ENCODE measurements around the gene PHKA1.
A peak's percentile ranks its signal among the peaks of the same experiment; 100 is the strongest.
"Not testable (repeated sequence)": the region's sequence is repeated elsewhere in the genome, so short reads cannot be mapped to it uniquely, and the experiment has no call there.

Gene PHKA1

GRCh38 chrX:72663737-72664136 lies 50.4 kb downstream of the PHKA1 start:
- no peak for DNase-seq

- no peak for DNase-seq
These were observed 51.9 kb downstream of the PHKA1 start for GRCh38 chrX:72662020-72662747.

- DNase-seq, result no peak
These were observed 54.4 kb downstream of the PHKA1 start for GRCh38 chrX:72659723-72660122.

- DNase-seq, result no peak
These were observed 62.0 kb downstream of the PHKA1 start for GRCh38 chrX:72652082-72652481.

- no peak for DNase-seq
These were observed 69.2 kb downstream of the PHKA1 start for GRCh38 chrX:72644946-72645345.

GRCh38 chrX:72641611-72642010 lies 72.5 kb downstream of the PHKA1 start:
- no peak for DNase-seq

GRCh38 chrX:72635930-72636329 lies 78.2 kb downstream of the PHKA1 start:
- DNase-seq, result no peak

- DNase-seq, result no peak
These were observed 79.8 kb downstream of the PHKA1 start for GRCh38 chrX:72634331-72634730.

- no peak for DNase-seq
These were observed 83.9 kb downstream of the PHKA1 start for GRCh38 chrX:72630185-72630584.

- no peak for DNase-seq
These were observed 89.9 kb downstream of the PHKA1 start for GRCh38 chrX:72624194-72624593.

GRCh38 chrX:72621625-72622485 lies 92.3 kb downstream of the PHKA1 start:
- no peak for DNase-seq

- no peak for DNase-seq
These were observed 92.9 kb downstream of the PHKA1 start for GRCh38 chrX:72621163-72621562.

GRCh38 chrX:72620550-72621145 lies 93.5 kb downstream of the PHKA1 start:
- DNase-seq, result no peak

GRCh38 chrX:72609313-72609712 lies 104.8 kb downstream of the PHKA1 start:
- no peak for DNase-seq

- DNase-seq, result no peak
These were observed 109.4 kb downstream of the PHKA1 start for GRCh38 chrX:72604705-72605104.

GRCh38 chrX:72604112-72604511 lies 110.0 kb downstream of the PHKA1 start:
- DNase-seq, result no peak

- DNase-seq, result not testable (repeated sequence)
These were observed 123.1 kb downstream of the PHKA1 start for GRCh38 chrX:72591038-72591437.

- DNase-seq, result no peak
These were observed 129.9 kb downstream of the PHKA1 start for GRCh38 chrX:72584163-72584562.

- DNase-seq, result no peak
These were observed 137.8 kb downstream of the PHKA1 start for GRCh38 chrX:72576141-72576894.

GRCh38 chrX:72573158-72573511 lies 141.0 kb downstream of the PHKA1 start:
- no peak for DNase-seq

- DNase-seq, result peak; percentile 38 to 52
These were observed 141.6 kb downstream of the PHKA1 start, which contains the start of gene HDAC8 for GRCh38 chrX:72572248-72573157. Gene HDAC8 (minus strand): TSS chrX:72572843. CDS start chrX:72572761, 82 bp downstream.

GRCh38 chrX:72569786-72570185 lies 144.3 kb downstream of the PHKA1 start:
- DNase-seq, result no peak
